HG02943 (cell line): ENCODE measurements around the gene SUMO3.

Experiments used
- ATAC-seq: cut with Tn5 transposase; IDR thresholded peaks from one replicate; pipeline ENCODE4 v1.9.1; 2021; ENCODE audit warnings: mild to moderate bottlenecking, low read depth, moderate library complexity; ENCODE audit not compliant: unreplicated experiment

SUMO3 gene

DNA sequence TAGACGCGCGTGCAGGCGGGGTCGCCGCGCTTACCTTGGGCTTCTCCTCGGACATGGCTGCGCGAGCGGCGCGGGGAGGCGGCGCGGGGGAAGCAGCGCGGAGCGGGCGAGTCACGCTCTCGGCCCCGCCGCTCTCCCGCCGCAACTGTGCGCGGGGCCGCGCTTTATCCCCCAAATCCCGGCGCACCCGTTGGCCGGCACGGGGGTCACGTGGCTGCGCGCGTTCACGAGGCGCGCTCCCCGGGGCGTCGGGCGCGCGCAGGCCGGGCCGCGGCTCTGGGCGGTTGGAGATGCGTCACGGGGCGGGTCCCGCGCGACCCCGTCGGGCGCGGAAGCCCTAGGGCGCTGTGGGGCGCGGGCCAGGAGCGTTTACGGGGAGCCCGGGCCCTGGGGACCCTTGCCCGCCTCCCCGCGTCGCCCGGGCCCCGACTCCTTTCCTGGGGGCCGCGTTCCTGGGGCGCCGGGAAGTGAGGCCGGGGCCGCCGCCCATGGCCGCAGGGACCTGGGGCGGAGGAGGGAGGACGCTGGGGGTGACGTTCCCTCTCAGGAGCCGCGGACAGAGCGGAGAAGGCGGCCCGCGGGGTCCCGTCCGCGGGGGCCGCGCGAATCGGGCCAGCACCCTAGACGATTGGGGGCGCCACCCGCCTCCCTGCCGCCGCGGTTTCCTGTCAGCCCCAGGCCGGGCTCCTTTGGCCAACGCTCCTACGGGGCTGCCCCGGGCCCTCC, at the start of gene SUMO3:
TSS of gene SUMO3 (minus strand) at position 149 of the 726 bp plus-strand sequence. CDS start at position 55, 94 bp downstream.
- ATAC-seq = peak; percentile 28

DNA sequence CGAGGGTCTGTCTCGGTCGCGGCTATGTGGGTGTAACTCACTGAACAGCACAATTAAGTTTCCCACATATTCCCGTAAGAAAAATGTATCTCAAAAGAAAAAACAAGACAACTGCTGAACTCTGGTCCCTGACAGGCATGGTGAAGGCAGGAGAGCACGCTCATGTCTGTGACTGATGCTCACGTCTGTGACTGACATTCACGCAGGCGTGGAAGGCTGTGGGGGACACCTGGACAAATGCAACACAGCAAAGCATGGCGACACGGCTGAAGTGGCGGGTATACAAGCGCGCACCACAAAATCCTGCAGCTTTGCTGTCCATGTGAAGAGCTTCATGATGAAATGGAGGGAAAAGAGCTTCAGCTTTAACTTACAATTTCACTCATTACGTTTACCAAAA, 49.6 kb upstream of the SUMO3 start:
- no peak for ATAC-seq

DNA sequence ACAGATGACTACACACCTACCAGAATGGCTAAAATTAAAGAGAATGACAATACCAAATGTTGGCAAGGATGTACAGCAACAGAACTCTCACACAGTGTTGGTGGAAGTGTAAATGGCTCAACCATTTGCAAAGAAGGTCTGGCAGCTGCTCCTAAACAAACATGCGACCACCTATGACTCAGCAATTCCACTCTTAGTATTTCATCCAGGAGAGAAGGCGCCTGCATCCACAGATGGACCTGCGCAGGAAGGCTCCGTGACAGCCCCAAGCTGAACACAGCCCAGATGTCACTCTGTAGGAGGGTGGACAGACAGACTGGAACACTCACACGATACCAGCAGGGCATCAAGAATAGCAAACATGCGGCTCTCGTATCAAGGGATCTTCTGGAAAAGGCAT, 48.9 kb upstream of the SUMO3 start:
- ATAC-seq = no peak

DNA sequence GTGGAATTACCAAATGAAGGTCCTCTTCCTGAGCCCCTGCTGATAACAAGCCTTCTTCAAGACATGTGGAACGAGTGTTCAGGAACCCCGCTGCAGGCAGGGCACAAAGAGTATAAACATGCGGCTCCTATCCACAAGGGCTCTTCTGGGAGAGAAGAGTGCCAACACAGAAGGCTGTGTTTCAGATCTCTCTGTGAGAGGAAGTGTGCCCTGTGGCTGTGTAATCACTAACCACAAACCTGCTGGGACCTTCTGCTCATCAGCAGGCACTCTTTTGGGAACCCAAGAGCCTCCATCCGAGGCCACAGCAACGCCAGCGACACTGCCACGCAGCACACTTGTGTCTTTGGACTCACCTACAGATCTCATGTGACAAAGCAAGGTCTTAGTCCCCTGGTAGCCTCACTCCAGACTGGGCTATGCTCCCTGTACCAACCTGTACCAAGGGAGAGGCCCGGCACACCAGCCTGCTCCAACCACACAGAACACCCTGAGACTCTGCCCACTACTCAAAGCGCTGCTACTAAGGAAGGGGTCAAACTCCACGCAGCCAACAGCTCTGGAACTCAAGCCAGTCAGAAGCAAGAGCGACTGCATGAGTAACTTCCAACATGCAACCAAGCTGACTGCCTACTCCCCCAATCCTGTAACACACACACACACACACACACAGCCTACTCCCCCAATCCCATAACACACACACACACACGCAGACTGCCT, 47.9 kb upstream of the SUMO3 start:
- ATAC-seq = peak; percentile 71

DNA sequence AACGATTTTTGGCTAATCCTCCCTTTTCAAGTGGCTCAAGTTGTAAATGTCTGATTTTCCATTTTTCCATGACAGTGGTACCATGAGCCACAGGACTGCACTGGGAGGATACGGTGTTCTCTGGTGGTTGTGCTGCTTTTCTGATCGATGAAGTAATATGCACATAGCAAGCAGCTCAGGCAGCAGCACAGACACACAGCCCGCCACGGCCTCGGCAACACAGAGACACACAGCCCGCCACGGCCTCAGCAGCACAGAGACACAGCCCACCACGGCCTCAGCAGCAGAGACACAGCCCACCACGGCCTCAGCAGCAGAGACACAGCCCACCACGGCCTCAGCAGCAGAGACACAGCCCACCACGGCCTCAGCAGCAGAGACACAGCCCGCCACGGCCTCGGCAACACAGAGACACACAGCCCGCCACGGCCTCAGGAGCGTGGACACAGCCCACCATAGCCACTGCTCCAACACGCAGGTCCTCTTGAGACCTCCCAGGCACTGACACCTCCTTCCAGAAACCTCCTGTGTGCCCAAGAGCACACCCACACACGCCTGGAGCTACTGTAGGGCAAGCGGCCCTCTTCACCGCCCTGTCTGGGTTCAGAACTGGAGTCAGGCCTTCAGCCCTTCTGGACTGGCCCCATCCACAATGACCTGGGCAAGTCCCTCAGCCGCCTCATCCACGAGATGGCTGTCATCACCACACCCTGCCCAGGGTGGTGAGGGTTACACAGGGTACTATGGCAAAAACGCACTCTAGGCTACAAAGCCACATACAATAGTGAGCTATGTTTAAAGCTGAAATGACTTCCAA, 45.2 kb upstream of the SUMO3 start:
- ATAC-seq = no peak

DNA sequence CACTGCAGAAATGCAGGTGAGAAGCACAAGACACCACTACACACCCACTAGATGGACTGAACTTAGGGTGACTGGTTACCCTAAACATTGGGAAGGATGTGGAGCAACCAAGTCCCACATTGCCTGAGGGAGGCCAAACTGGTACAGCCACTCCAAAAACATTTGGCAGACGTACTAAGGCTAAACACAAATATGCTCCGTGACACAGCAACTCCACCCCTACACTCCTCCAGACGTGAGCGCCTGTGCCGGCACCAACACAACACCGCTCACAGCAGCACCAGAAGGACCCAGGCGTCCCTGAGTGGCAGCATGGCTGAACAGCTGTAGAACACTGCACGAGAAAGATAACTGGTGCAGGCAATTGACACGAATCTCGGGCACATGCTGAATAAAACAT, 40.9 kb upstream of the SUMO3 start:
- no peak for ATAC-seq

DNA sequence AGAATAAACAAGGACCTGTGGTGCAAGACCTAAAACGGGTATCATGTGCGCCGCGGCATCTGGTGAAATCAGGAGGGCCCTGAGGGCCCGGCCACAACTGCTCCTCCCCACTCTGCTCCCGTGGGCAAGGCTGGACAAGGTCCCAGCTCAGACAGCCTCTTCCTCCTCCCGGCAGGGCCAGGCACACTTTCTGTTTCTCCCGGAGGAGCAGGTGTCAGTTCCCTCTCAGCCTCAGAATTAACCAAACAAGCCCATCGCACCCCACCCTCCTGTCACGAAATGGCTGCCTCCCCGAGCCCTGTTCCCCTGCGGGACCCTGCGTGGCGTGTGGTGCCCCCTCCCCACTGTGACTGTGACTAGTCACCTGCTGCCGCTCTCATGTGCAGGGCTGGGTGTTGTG, 40.4 kb upstream of the SUMO3 start:
- no peak for ATAC-seq

DNA sequence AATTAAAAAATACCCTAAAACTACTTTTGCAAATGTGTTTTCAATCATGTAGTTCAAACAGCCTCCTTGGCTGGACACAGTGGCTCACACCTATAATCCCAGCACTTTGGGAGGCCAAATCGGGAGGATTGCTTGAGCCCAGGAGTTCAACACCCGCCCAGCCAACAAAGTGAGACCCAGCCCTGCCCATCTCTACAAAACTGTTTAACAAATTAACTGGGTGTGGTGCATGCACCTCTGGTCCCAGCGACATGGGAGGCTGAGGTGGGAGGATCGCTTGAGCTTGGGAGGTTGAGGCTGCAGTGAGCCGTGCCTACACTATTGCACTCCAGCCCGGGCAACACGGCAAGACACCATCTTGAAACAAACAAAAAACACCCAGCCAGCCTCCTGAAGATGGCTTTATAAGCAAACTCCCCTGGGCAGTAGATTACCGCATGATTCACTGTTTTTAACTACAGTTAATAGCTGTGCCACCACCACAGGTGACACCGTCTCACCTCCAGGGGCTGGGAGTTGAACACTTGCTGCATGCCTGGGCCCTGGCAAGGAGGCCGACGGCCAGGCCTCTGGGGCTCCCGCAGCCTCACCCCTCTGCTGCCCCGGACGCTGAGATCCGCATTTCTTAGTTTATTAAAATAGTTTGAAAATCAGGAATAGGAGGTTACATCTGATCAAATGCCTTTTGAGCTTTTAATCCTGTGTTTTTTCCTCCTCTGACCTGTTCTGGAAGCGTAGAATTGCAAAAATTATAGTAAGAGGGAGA, 39.4 kb upstream of the SUMO3 start:
- ATAC-seq = no peak

DNA sequence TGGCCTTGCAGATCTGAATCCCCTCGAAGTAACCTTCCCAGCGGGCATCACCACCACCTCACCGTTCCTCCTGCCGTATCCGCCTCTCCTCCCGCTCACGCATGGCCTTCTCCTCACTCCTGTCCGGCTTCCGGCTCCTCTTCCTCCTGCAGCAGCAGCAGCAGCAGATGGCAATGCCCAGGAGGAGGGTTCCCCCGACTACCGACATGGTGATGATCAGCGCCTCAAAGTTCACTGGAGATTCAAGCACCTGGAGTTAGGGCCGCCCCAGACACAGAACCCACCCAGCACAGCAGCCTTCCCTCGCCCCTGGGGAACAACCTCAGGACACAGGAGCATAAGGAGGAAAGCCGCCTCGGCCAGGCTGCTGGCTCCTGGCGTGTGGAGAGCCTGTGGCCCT, 38.3 kb upstream of the SUMO3 start:
- no peak for ATAC-seq

DNA sequence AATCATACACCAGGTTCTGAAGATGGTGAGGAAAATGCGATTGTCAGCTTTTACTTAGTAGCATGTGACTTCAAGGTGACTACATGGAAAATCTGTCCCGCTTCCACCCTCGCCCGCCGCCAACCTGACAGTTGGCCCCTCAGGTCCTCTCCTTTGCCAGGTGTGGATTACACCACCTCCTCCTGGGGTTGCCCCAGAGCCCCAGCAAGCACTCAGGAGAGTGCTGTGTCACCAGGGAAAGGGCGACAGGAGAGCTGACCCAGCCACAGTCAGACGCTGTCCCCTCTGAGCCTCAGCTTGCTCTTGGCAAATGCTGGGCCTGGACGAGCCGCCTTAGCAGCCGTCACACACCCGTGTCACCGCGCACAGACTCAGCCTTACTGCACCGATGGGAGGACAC, 37.7 kb upstream of the SUMO3 start:
- no peak for ATAC-seq

DNA sequence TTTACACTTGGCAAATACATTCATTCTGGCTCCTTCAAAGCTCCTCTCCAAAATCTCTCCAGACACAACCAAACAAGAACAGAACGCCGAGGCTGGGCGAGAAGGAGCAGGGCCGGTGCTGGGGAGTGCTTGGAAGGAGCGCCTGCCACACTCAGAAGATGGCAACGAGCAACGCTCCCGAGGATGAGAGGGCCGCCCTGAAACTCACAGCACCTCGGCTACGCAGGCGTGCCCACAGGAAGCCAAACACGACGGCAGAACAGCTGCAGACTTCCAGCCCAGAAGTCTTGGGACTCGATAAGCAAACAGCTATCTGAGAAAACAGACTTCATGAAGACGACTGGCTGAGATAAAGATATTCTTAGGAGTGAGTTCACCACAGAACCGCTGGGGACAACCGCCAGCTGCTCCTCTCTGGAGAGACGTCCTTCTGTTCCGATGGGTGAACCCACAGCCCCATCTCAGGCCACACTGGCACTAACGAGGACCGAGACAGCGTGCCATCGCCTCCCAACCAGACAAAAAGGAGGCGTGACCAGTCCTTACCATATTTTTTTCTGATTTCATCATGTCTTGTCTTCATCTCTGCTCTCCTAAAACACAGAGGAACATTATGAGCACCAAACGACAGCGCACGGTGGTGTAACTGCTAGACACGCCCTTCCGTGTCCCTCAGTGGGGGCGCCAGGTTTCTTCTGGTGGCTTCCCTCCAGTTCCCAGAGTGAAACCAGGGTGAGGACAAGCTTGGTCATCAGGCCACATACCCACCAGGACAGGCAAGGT, 37.0 kb upstream of the SUMO3 start:
- ATAC-seq = no peak

DNA sequence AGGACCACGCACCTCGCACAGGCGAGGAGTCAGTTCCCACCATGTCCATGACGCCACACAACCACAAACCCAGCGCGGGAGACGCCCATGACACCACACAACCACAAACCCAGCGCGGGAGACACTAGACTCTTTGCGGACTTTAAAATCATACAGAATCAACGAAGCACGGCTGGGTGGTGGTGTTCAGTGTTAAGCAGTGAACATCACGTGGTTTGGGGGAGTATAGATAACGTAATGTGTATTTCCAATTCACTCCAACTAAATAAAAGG, 36.5 kb upstream of the SUMO3 start:
- ATAC-seq = no peak

DNA sequence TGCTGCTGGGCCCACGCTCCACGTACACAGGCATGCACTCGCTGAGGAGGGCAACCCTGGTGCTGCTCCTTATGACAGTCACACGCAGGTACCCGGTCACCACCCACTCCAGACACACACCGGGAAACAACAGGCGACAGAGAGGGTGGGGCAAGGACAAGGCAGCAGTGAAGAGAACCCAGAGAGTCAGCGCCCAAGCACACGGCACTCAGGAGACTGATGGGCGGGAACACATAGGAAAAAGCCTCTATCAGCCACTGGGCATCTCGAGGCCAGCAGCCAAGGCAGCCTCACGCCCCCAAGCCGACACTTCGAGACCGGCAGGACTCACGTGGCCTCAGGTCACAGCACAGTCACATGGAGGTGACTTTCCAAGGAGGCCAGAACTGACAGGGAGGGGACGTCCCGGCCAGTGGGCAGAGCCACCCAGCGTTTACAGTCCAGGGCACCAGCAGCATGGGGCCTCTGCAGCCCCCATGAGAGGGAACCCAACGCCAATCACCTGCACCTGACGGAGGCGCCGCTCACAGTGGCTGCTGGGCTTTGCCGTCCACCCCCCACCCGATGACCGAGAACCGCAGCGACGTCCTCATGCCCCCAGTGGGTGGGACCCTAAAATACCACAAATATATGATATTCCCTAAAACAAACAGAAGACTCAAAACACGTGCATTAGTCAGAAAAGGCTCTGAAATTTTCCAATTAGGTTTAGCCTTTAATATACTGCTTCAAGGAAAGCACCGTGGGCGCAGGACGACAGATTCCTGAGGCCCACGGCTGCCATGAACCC, 35.9 kb upstream of the SUMO3 start:
- ATAC-seq = no peak

DNA sequence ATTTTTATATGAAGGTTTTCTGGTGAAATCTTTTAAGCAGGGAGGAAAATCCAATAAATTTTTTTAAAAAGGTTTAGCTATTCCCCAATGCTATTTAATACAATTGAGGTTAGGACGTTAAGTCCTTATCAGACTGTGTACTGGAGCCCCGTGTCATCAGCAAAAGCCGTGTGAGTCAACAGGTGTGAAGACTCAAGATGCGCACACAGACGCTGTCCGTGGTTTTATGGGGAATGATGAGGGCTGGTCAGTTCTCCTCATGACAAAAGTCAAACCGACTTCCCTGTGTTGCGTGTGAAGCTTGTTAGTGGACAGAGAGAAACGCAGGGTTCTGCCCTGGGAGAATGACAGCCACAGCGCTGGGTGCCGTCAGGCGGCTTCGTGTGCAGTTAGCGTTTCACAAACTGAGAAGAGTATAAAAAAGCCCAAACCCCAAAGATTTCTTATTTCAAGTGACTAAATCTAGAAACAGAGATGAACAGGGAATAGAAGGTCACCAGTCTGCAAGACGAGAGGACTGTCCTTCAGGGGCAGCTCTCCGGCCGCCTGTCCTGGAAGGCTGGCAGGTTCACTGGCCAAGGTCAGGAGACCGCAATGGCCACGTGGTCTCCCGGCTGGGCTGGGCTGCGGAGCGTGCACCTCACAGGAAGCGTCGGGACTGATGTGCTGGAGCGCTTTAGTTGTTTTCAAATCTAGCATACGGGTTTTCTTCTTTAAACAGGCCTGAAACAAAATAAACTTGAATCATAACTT, 33.2 kb upstream of the SUMO3 start:
- ATAC-seq = no peak

DNA sequence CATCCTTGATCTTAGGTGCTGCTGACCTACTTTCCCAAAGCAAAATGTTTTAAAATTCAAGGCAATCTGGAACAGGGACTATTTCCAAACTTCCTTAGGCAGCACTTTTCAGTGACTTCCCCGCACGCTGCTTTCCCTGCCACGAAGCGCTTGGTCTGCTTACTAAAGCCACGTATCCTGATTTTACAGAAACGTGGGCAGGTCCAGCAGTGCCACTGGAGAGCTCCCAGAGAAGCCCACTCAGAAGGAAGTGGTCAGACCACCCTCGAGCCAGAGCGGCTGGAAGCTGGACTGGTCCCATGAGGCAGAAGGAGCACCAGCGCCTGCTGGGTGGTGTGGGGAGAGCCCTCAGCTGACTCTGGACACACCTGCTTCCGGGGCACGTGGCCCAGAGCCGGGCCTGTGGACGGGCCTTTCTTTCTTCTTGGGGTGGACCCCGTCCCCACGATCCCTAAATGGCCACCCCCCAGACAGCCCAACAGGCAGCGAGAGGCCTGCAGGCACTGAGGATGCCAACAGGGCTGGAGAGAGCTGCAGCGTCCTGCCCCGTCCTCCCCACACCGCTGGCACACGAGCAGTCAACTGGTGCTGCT, 32.4 kb upstream of the SUMO3 start:
- no peak for ATAC-seq

DNA sequence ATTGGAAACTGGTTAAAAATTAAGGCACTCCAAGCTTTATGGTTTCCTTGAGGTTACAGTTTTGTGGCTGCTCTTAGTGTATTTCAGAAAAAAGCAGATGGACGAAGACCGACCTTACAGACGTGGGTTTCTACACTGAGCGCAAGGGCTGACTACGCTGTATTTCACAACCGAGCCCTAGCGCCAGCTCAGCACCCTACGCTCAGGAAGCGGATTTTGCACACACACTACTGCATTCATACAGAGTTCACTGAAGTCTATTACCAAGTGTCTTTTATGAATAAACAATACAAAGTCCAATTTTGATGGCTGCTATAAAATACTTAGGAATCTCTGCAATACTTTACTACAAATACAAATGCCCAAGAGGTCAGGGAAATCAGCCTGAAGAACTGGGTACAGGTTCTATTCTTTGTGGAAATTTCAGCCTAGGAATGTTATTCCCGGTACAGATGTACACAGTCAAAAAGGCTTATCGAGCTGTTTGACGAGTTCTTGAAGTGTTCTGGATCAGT, 31.8 kb upstream of the SUMO3 start:
- no peak for ATAC-seq

DNA sequence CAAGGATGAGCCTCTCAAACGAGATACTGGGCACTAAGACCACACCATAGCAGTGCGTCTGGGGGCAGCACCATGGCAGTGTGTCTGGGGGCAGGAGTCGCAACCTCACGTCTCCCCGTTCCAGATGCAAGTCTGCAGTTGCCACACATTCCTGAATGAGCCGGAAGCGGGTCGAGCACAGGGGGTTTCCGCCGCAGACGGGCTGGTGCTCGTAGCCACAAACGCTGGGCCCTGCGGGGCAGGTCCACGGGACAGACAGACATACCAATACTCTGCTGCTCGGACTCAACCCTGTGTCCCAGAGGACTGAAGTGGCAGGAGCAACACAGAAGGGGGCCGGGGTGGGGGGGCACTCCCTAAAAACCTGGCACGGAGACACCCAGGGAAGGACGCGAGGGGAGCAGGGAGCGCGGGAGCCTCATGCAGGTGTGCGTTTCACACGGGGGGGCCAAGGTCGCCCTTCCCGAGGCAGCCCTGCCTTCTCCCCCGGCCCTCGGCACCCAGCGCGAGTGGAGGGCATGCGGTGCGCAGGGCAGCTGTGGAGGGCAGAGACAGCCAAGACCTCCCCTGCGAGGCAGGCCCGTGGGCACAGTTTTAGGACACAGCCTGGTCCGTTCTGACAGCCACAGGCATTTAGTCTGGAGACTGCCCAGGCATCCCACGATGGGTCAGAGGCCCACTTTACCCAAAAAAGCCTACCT, 31.1 kb upstream of the SUMO3 start:
- ATAC-seq = no peak
